ENCODE measurements around the gene PDZD8. TPM values are rescaled to one million over a fixed set of nuclear protein-coding genes. Genes with fewer than 3 reads are reported as not detected.
A peak's percentile ranks its signal among the peaks of the same experiment; 100 is the strongest.

The PDZD8 gene
- 30.6 and 31.8 TPM in 2 replicates for total RNA-seq
- long read RNA-seq, full-length matches to known transcripts: 6 of 15 reads
- long read RNA-seq, partial matches to known transcripts: 0 of 15 reads
- long read RNA-seq, other reads (novel, unspliced or antisense): 9 of 15 reads

GRCh38 chr10:117375360-117376178 is at the start of gene PDZD8:
PDZD8 (minus strand) TSS chr10:117375440; CDS start chr10:117375227, 213 bp downstream.
- TF ChIP-seq CTCF (conservative IDR thresholded peaks at IDR 0.05): no peak
- DNase-seq (ENCODE audit: low read depth, low spot score): peak; percentile 87
- Mint-ChIP-seq H3K27ac (ENCODE audit: unreplicated experiment) (peak within 1 kb of the TSS; percentile 57), H3K4me3 (peak within 1 kb of the TSS; percentile 98), H3K9me3 (no peaks in the 10 kb centered on the region), H3K27me3 (ENCODE audit: low read depth) (peaks cover 41% of the 10 kb centered on the region), H3K36me3 (ENCODE audit: low read depth) (peaks cover 3% of the 10 kb centered on the region), H3K4me1 (peaks cover 33% of the 10 kb centered on the region)

- no peaks in the 10 kb centered on the region for H3K27me3 Mint-ChIP-seq (ENCODE audit: low read depth)
- peaks cover 10% of the 10 kb centered on the region for H3K4me1 Mint-ChIP-seq
- H3K4me3 Mint-ChIP-seq: no peak overlapping the region
- no peak for DNase-seq (ENCODE audit: low read depth, low spot score)
- peaks cover 2% of the 10 kb centered on the region for H3K9me3 Mint-ChIP-seq
- H3K36me3 Mint-ChIP-seq (ENCODE audit: low read depth): no peaks in the 10 kb centered on the region
- no peak overlapping the region for H3K27ac Mint-ChIP-seq (ENCODE audit: unreplicated experiment)
- no peak for TF ChIP-seq CTCF (conservative IDR thresholded peaks at IDR 0.05)
Observed at GRCh38 chr10:117424171-117424570, 48.9 kb upstream of the PDZD8 start.

GRCh38 chr10:117421985-117422384 is 46.7 kb upstream of the PDZD8 start:
- Mint-ChIP-seq H3K36me3 (ENCODE audit: low read depth) (no peaks in the 10 kb centered on the region), H3K4me3 (no peak overlapping the region), H3K27me3 (ENCODE audit: low read depth) (no peaks in the 10 kb centered on the region), H3K4me1 (peaks cover 16% of the 10 kb centered on the region), H3K9me3 (peaks cover 2% of the 10 kb centered on the region), H3K27ac (ENCODE audit: unreplicated experiment) (no peak overlapping the region)
- TF ChIP-seq CTCF (conservative IDR thresholded peaks at IDR 0.05): no peak
- no peak for DNase-seq (ENCODE audit: low read depth, low spot score)

- Mint-ChIP-seq H3K9me3 (peaks cover 2% of the 10 kb centered on the region), H3K36me3 (ENCODE audit: low read depth) (no peaks in the 10 kb centered on the region), H3K27ac (ENCODE audit: unreplicated experiment) (no peak overlapping the region), H3K4me3 (no peak overlapping the region), H3K4me1 (peaks cover 17% of the 10 kb centered on the region), H3K27me3 (ENCODE audit: low read depth) (no peaks in the 10 kb centered on the region)
- no peak for DNase-seq (ENCODE audit: low read depth, low spot score)
- no peak for TF ChIP-seq CTCF (conservative IDR thresholded peaks at IDR 0.05)
Observed at GRCh38 chr10:117420768-117421167, 45.5 kb upstream of the PDZD8 start.

- Mint-ChIP-seq H3K4me3 (no peak overlapping the region), H3K27ac (ENCODE audit: unreplicated experiment) (no peak overlapping the region), H3K4me1 (peaks cover 12% of the 10 kb centered on the region), H3K36me3 (ENCODE audit: low read depth) (no peaks in the 10 kb centered on the region), H3K27me3 (ENCODE audit: low read depth) (no peaks in the 10 kb centered on the region), H3K9me3 (peaks cover 1% of the 10 kb centered on the region)
- no peak for DNase-seq (ENCODE audit: low read depth, low spot score)
- no peak for TF ChIP-seq CTCF (conservative IDR thresholded peaks at IDR 0.05)
Observed at GRCh38 chr10:117419921-117420320, 44.7 kb upstream of the PDZD8 start.

Data from neural crest cell (in vitro differentiated cells).